SK-N-SH (cell line): ENCODE results near the gene GDPD3. TPM values are rescaled to one million over a fixed set of nuclear protein-coding genes. Genes with fewer than 3 reads are reported as not detected.

ENCODE experiments used
- CTCF ChIA-PET: fragments of 300-600, 350-600 bp; formaldehyde crosslinking; extraction: SDS; loops from one replicate; lab custom pipeline; 2021; lab: Yijun Ruan, JAX
- POLR2A ChIA-PET: fragments of 350-600 bp; sonication (Branson Sonifier 250); formaldehyde crosslinking; extraction: SDS; loops from one replicate; lab custom pipeline; 2020; ENCODE audit warnings: antibody characterized with exemption, inconsistent platforms; lab: Yijun Ruan, JAX
- DNase-seq: peaks from one replicate; pipeline ENCODE4 v3.0.0; 2012
- H2AFZ ChIP-seq: fragments of 200-600 bp; sonication (generic); 2 replicates; pipeline ENCODE4 v1.8.1; 2016; ENCODE audit warnings: antibody characterized with exemption, mild to moderate bottlenecking, low read depth
- H3F3A ChIP-seq: fragments of 200-600 bp; sonication (generic); replicated peaks from 2 replicates; pipeline ENCODE3; 2016; ENCODE audit warnings: antibody characterized with exemption, mild to moderate bottlenecking; ENCODE audit not compliant: insufficient read depth
- H3K27ac ChIP-seq, 2 experiments: fragments of 200-500 bp in 1 of 2; fragments of 200-600 bp in 1 of 2; sonication (Bioruptor generic) in 1 of 2; sonication (generic), shearing (Covaris generic) in 1 of 2; 2 replicates each; pipeline versions ENCODE4 v1.5.1 to v1.6.1; 2014 to 2016; ENCODE audit warnings: low read depth in 2 of 2, inconsistent platforms in 1 of 2, low read length in 1 of 2, mild to moderate bottlenecking in 1 of 2, mixed read lengths in 1 of 2
- H3K27me3 ChIP-seq: fragments of 200-600 bp; sonication (generic), shearing (Covaris generic); 2 replicates; pipeline ENCODE4 v1.6.1; 2016; ENCODE audit warnings: mixed run types; ENCODE audit not compliant: insufficient read depth
- H3K36me3 ChIP-seq, 2 experiments: fragments of 200-500 bp in 1 of 2; fragments of 200-600 bp in 1 of 2; sonication (Bioruptor generic) in 1 of 2; sonication (generic) in 1 of 2; replicated peaks in 1 of 2; 2 replicates each; pipeline versions ENCODE3 to v1.5.1; 2014 to 2016; ENCODE audit warnings: low read length in 1 of 2, mild to moderate bottlenecking in 1 of 2; ENCODE audit not compliant: insufficient read depth in 2 of 2, control insufficient read depth in 1 of 2
- H3K4me1 ChIP-seq, 2 experiments: fragments of 200-500 bp in 1 of 2; fragments of 200-600 bp in 1 of 2; sonication (Bioruptor generic) in 1 of 2; sonication (generic), shearing (Covaris generic) in 1 of 2; 2 replicates each; pipeline versions ENCODE4 v1.5.1 to v1.6.1; 2014 to 2016; ENCODE audit warnings: low read depth in 1 of 2, low read length in 1 of 2, mixed run types in 1 of 2; ENCODE audit not compliant: insufficient read depth in 2 of 2, control insufficient read depth in 1 of 2
- H3K4me2 ChIP-seq: fragments of 200-600 bp; sonication (generic), shearing (Covaris generic); 2 replicates; pipeline ENCODE4 v1.6.1; 2017; ENCODE audit warnings: mixed run types
- H3K4me3 ChIP-seq, 2 experiments: fragments of 200-500 bp in 1 of 2; fragments of 200-600 bp in 1 of 2; sonication (Bioruptor generic) in 1 of 2; sonication (generic), shearing (Covaris generic) in 1 of 2; 2 replicates each; pipeline versions ENCODE4 v1.5.1 to v1.8.1; 2014 to 2016; ENCODE audit warnings: low read depth in 2 of 2, inconsistent platforms in 1 of 2, low read length in 1 of 2, mild to moderate bottlenecking in 1 of 2, mixed read lengths in 1 of 2, moderate library complexity in 1 of 2
- H3K79me2 ChIP-seq: fragments of 200-600 bp; sonication (generic); 2 replicates; pipeline ENCODE4 v1.8.1; 2017; ENCODE audit warnings: mild to moderate bottlenecking; ENCODE audit not compliant: insufficient read depth
- H3K9ac ChIP-seq: fragments of 200-600 bp; sonication (generic); 2 replicates; pipeline ENCODE4 v1.6.1; 2017; ENCODE audit warnings: mixed run types
- H3K9me2 ChIP-seq: fragments of 200-600 bp; sonication (generic); 2 replicates; pipeline ENCODE4 v1.6.1; 2017; ENCODE audit warnings: mixed run types
- H3K9me3 ChIP-seq: fragments of 200-600 bp; sonication (generic); 2 replicates; pipeline ENCODE4 v1.6.1; 2017; ENCODE audit warnings: mixed run types, mild to moderate bottlenecking, moderate library complexity
- H4K20me1 ChIP-seq: fragments of 200-600 bp; sonication (generic); 2 replicates; pipeline ENCODE4 v1.6.1; 2017; ENCODE audit warnings: mild to moderate bottlenecking, mixed run types; ENCODE audit not compliant: insufficient read depth
- ELF1 ChIP-seq: IDR thresholded peaks from 2 replicates; pipeline ENCODE4 v1.4.0; 2012
- FOXJ3 ChIP-seq: sonication (generic); formaldehyde crosslinking; IDR thresholded peaks from 2 replicates; pipeline ENCODE4 v1.5.1; 2020; ENCODE audit warnings: mild to moderate bottlenecking, missing genetic modification reagents
- IRF3 ChIP-seq: fragments of 150-350 bp; IDR thresholded peaks from 2 replicates; pipeline ENCODE4 v1.6.1; 2016; ENCODE audit warnings: mild to moderate bottlenecking, low read depth, low read length
- MAX ChIP-seq: IDR thresholded peaks from 2 replicates; pipeline ENCODE4 v1.4.0; 2012; ENCODE audit warnings: low read depth
- RXRA ChIP-seq: IDR thresholded peaks from 2 replicates; pipeline ENCODE4 v1.4.0; 2012; ENCODE audit warnings: low read depth, mild to moderate bottlenecking, borderline replicate concordance
- SIN3A ChIP-seq: IDR thresholded peaks from 2 replicates; pipeline ENCODE4 v1.6.1; 2012; ENCODE audit warnings: low read depth, mild to moderate bottlenecking, low read length, moderate library complexity, borderline replicate concordance
- WGBS: methylation state at CpG from one replicate; pipeline ENCODE4 v1.1.6; 2017; ENCODE audit warnings: low lambda C conversion rate; 5-methylcytosine and 5-hydroxymethylcytosine counted together
- polyA plus RNA-seq, 3 experiments: library from polyadenylated mRNA; depleted of rRNA; stranded (reverse); fragments of >200 nt; gene quantifications; 2 replicates each; pipeline ENCODE4 v1.2.3, GENCODE V29; 2012
- TF ChIP-seq, protein P1 (sequence below): fragments of 200-600 bp; sonication (generic); IDR thresholded peaks from 2 replicates; pipeline ENCODE4 v1.6.1; 2017; ENCODE audit warnings: antibody characterized with exemption, mild to moderate bottlenecking, moderate library complexity
- TF ChIP-seq, protein P2 (sequence below): IDR thresholded peaks from 2 replicates; pipeline ENCODE4; 2012

Gene GDPD3
- polyA plus RNA-seq, 1 of the 3 experiments (the other 2 are of a cell fraction), result 2.3 TPM

GRCh38 chr16:30084096-30084815 lies 29.1 kb downstream of the GDPD3 start:
- no peak for DNase-seq
- peaks cover 0 to 6% of the 10 kb centered on the region in 2 experiments; a peak in 1 of 4 replicates for H3K4me1 ChIP-seq
- ChIA-PET CTCF (interaction anchor here (1.1 to 5.1 kb wide), 3 partner anchors 8 to 36 kb away, joined by 3 to 49 read pairs (median 3); partner anchors contain the start of genes GDPD3 and TBX6), POLR2A (interaction anchor here (0.7 kb wide), 1 partner anchor 18 kb away, joined by 3 read pairs; no protein-coding TSS in a partner anchor)
- H3K9ac ChIP-seq, result no peak overlapping the region
- no peak overlapping the region for H3K4me3 ChIP-seq
- WGBS, result 87% methylated on average over 16 of the region's 18 CpGs
- no peak overlapping the region; a peak in 1 of 4 replicates for H3K27ac ChIP-seq
- peaks cover 28% of the 10 kb centered on the region for H3F3A ChIP-seq
- TF ChIP-seq IRF3, result no peak
- TF ChIP-seq RXRA, result no peak
- TF ChIP-seq ELF1, result no peak
- TF ChIP-seq, protein P1, sequence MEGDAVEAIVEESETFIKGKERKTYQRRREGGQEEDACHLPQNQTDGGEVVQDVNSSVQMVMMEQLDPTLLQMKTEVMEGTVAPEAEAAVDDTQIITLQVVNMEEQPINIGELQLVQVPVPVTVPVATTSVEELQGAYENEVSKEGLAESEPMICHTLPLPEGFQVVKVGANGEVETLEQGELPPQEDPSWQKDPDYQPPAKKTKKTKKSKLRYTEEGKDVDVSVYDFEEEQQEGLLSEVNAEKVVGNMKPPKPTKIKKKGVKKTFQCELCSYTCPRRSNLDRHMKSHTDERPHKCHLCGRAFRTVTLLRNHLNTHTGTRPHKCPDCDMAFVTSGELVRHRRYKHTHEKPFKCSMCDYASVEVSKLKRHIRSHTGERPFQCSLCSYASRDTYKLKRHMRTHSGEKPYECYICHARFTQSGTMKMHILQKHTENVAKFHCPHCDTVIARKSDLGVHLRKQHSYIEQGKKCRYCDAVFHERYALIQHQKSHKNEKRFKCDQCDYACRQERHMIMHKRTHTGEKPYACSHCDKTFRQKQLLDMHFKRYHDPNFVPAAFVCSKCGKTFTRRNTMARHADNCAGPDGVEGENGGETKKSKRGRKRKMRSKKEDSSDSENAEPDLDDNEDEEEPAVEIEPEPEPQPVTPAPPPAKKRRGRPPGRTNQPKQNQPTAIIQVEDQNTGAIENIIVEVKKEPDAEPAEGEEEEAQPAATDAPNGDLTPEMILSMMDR, result no peak
- no peak for TF ChIP-seq MAX
- TF ChIP-seq SIN3A, result no peak
- TF ChIP-seq, protein P2, sequence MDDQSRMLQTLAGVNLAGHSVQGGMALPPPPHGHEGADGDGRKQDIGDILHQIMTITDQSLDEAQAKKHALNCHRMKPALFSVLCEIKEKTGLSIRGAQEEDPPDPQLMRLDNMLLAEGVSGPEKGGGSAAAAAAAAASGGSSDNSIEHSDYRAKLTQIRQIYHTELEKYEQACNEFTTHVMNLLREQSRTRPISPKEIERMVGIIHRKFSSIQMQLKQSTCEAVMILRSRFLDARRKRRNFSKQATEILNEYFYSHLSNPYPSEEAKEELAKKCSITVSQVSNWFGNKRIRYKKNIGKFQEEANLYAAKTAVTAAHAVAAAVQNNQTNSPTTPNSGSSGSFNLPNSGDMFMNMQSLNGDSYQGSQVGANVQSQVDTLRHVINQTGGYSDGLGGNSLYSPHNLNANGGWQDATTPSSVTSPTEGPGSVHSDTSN, result no peak
- no peaks in the 10 kb centered on the region for H3K9me3 ChIP-seq
- H2AFZ ChIP-seq, result no peak overlapping the region
- peaks cover 18% of the 10 kb centered on the region for H4K20me1 ChIP-seq
- no peaks in the 10 kb centered on the region for H3K9me2 ChIP-seq
- H3K36me3 ChIP-seq, result peaks cover 33 to 47% of the 10 kb centered on the region in 2 experiments
- H3K4me2 ChIP-seq, result no peak overlapping the region
- peaks cover 34% of the 10 kb centered on the region for H3K79me2 ChIP-seq
- no peaks in the 10 kb centered on the region for H3K27me3 ChIP-seq

- Histone ChIP-seq H3K4me3 (no peak overlapping the region), H3K27ac (no peak overlapping the region), H3K9me2 (no peaks in the 10 kb centered on the region), H3K9me3 (no peaks in the 10 kb centered on the region), H3K36me3 (peaks cover 38 to 52% of the 10 kb centered on the region in 2 experiments), H3K79me2 (peaks cover 42% of the 10 kb centered on the region), H2AFZ (no peak overlapping the region), H3K9ac (no peak overlapping the region), H3K27me3 (no peaks in the 10 kb centered on the region), H3K4me1 (peaks cover 0 to 6% of the 10 kb centered on the region in 2 experiments; a peak in 1 of 4 replicates), H3K4me2 (no peak overlapping the region), H3F3A (peaks cover 28% of the 10 kb centered on the region), H4K20me1 (peaks cover 26% of the 10 kb centered on the region)
- ChIA-PET POLR2A (interaction anchor here (0.7 kb wide), 1 partner anchor 19 kb away, joined by 4 read pairs; no protein-coding TSS in a partner anchor), CTCF (interaction anchor here (0.9 to 5.1 kb wide), 4 partner anchors 9 to 35 kb away, joined by 3 to 49 read pairs (median 4); partner anchors contain the start of genes ALDOA and TBX6)
- WGBS, result 88% methylated on average over 14 of the region's 24 CpGs
- no peak for DNase-seq
- TF ChIP-seq FOXJ3 (CRISPR knock-in tag), result no peak
These were observed 29.9 kb downstream of the GDPD3 start for GRCh38 chr16:30083216-30084055.
